Measurements from ENCODE around the gene DUSP1. TPM values are rescaled to one million over a fixed set of nuclear protein-coding genes. Genes with fewer than 3 reads are reported as not detected.
"Not testable (repeated sequence)": the region's sequence is repeated elsewhere in the genome, so short reads cannot be mapped to it uniquely, and the experiment has no call there.

The DUSP1 gene, protein sequence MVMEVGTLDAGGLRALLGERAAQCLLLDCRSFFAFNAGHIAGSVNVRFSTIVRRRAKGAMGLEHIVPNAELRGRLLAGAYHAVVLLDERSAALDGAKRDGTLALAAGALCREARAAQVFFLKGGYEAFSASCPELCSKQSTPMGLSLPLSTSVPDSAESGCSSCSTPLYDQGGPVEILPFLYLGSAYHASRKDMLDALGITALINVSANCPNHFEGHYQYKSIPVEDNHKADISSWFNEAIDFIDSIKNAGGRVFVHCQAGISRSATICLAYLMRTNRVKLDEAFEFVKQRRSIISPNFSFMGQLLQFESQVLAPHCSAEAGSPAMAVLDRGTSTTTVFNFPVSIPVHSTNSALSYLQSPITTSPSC
- 6.2 and 6.4 TPM in 2 replicates for total RNA-seq

GRCh38 chr5:172770675-172771438 is at the start of gene DUSP1:
Gene DUSP1 (minus strand): TSS chr5:172771195. CDS start chr5:172770952, 243 bp downstream.
- intact Hi-C loops (cut with micrococcal nuclease) = loop anchor here (2.0 to 5.0 kb wide), 3 partner anchors 162 to 1384 kb away; partner anchors contain the start of genes BNIP1 and NPM1

DNA sequence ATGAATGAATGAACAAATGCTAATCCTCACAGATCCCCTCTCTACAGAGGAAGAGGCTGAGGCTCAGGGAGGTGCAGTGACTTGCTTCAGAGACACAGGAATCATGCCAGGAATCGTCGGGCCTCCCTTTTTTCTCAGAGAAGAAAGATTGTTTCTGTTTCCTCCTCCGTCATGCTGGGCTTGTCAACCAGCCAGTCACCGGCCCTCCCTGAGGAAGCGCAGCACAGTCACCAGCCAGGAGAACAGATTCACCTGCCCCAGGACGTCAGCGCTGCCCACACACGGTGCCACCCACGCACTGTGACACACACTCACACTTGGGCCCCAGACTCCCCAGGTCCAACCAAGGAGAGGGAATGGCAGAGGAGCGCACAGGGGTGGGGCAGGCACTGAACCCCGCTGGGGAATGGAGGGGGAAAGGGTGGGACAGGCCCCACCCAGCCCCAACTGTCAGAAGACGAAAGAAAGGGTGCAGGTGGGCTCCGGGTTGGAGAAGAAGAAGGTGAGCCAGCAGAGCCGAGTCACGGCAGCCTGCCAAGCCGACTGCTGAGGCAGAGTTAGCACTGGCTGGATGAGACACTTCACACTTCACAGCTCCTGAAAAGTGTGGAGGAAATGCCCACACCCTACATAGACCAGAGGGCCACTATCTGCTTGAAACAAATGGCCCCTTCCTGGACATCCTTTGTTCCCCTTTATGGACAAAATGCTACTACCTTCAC is 49.2 kb upstream of the DUSP1 start:
- intact Hi-C loops (cut with micrococcal nuclease) = no loop called here

GRCh38 chr5:172819569-172819968 is 48.6 kb upstream of the DUSP1 start:
- intact Hi-C loops (cut with micrococcal nuclease) = no loop called here

DNA sequence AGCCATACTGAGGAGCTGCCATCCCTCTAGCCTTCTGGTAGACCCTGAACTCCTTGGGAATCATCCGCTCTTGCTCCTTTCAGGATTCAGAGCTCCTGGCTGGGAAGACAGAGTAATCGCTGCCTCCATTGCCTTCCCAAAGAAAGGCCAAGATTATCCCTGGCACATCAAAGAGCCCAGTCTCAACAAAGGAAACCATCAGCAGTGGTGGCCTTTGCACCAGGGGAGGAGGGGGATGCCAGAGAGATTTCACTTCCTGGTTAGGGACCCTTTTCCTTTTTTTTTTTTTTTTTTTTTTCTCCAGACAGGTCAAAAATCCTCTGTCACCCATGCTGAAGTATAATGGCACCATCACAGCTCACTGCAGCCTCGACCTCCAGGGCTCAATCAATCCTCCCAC is 47.1 kb upstream of the DUSP1 start:
- intact Hi-C loops (cut with micrococcal nuclease) = no loop called here

DNA sequence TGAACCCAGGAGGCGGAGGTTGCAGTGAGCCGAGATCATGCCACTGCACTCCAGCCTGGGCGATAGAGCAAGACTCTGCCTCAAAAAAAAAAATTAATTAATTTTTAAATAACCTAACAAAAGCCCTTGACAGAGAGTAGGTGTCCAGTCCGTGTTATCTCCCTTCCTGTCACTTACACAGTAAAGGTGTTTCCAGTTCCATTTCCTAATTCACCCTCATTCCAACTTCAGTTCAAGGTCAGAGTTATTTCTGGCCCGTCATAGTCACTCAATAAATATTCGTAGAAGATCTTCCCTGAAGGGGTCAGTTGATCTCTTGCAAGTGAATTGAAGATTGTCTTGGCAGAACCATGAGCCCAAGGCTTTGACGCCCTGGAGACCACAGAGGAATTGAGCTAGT is 46.7 kb upstream of the DUSP1 start:
- intact Hi-C loops (cut with micrococcal nuclease) = no loop called here

GRCh38 chr5:172816925-172817562 is 46.0 kb upstream of the DUSP1 start:
- intact Hi-C loops (cut with micrococcal nuclease) = no loop called here

DNA sequence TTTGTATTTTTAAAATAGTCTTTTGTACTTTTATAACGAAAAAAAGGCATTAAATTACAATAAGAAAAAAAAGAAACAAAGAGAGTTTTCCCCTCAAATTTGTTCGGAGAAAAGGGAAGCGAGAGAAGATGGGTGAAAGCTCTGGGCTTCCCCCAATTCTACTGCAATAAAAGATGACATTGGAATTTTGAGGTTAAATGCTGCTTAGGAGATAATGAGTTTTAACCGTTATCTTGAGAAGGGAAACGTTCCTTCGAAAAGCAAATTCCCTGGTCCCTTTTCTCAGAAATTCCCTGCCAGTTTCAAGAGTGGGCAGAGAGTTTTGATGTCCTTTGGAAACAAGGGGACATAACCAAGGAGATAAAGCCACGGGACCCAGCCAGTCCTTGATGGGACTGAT is 44.6 kb upstream of the DUSP1 start:
- intact Hi-C loops (cut with micrococcal nuclease) = no loop called here

DNA sequence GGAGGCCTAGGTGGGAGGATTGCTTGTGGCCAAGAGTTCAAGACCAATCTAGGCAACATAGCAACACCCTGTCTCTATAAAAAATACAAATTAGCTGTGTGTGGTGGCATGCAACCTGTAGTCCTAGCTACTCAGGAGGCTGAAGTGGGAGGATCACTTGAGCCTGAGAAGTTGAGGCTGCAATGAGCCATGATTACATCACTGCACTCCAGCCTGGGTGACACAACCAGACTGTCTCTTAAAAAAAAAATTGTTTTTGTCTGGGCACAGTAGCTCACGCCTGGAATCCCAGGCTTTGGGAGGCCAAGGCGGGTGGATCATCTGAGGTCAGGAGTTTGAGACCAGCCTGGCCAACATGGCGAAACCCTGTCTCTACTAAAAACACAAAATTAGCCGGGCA is 40.0 kb upstream of the DUSP1 start:
- intact Hi-C loops (cut with micrococcal nuclease) = not testable (repeated sequence)

DNA sequence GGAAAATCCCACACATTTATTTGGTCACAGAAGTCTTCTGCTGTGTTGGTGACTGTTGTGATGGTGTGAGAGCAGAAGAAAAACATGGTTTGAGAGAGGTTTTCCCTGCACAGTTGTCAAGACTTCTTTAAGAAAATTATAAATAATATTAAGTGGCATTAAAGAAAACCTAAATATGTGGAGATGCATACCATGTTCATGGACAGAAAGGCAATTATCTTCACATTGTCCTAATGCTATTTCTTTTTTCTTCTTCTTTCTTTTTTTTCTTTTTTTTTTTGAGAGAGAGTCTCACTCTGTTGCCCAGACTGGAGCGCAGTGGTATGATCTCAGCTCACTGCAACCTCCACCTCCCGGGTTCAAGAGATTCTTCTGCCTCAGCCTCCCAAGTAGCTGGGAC is 38.8 kb upstream of the DUSP1 start:
- intact Hi-C loops (cut with micrococcal nuclease) = no loop called here

DNA sequence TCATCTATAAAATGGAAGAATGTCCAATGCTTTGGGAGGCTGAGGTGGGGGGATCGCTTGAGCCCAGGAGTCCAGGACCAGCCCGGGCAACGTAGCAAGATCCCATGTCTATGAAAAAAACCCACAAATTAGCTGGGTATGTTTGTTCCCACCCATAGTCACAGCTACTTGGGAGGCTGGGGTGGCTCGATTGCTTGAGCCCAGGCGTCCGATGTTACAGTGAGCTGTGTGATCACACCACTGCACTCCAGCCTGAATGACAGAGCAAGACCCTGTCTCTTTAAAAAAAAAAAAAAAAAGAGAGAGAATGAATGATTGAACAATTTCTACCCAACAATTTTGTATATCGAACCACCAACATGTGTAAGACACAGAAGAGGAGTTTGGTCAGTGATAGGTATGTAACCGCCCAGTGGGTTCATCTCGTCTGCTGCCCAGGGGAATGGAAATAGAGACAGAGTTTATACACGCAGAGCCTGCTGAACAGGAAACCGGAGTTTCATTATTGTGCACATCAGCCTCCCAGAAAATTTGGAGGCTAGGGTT is 36.8 kb upstream of the DUSP1 start:
- intact Hi-C loops (cut with micrococcal nuclease) = loop anchor here (1.0 kb wide), 5 partner anchors 26 to 249 kb away; partner anchors contain the start of gene ERGIC1

DNA sequence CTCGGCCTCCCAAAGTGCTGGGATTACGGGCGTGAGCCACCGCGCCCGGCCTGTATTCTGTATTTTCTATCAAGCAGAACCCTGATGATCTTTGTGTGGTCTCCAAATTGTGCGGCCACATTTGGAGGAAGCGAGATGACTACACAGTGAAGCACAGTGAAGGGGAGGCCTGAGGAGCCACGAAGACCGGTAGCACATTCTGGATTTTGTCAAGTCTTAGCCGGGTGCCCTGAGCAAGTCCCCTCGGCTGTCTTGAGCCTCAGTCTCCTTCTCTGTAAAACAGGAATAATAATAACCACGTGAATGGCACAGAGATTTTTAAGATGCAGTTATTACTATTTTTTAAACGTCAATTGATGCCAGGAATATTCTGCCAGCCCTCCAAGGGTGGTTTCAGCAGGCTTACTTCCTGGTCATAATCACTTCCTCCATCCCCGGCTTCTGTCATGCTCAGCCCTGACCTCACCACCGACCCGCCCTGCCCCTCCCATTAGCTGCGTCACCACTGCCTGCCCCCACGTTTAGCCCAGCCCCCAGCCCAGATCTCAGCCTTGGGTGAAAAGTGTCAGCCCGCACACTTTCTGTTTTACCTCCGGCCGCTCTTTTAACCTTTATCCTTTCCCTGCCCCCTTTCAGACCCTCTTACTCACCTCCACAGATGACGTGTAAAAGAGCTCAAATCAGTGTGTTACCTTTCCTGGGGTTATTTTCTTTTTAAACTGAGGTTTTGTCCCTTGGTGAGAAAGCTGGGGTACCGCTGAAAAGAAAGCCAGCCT is 36.1 kb upstream of the DUSP1 start:
- intact Hi-C loops (cut with micrococcal nuclease) = loop anchor here (1.0 kb wide), 5 partner anchors 27 to 250 kb away; partner anchors contain the start of gene ERGIC1

DNA sequence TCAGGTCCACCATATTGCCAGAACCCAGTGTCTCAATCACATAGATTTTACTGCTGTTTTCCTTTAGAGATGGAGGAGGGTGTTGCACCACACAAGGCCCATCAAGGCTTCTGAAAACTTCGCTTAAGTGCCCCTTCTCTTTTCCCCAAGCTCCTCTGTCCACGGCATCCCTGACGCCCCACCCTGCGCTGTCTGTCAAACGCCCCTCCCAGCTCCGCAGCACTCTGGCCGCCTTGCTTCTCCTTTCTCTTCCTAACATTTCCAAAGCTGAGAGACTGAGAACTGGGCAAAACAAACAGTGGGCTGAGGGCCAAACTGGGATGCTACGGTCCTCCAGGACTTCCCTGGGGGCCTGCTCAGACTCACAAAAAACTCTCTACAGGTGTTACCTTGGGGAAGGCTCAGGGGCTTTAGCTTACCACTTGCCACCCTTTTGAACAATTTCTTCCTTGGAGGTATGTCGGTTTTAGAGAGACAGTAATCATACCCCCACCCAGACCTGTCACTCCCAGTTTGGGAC is 34.8 kb upstream of the DUSP1 start:
- intact Hi-C loops (cut with micrococcal nuclease) = no loop called here

DNA sequence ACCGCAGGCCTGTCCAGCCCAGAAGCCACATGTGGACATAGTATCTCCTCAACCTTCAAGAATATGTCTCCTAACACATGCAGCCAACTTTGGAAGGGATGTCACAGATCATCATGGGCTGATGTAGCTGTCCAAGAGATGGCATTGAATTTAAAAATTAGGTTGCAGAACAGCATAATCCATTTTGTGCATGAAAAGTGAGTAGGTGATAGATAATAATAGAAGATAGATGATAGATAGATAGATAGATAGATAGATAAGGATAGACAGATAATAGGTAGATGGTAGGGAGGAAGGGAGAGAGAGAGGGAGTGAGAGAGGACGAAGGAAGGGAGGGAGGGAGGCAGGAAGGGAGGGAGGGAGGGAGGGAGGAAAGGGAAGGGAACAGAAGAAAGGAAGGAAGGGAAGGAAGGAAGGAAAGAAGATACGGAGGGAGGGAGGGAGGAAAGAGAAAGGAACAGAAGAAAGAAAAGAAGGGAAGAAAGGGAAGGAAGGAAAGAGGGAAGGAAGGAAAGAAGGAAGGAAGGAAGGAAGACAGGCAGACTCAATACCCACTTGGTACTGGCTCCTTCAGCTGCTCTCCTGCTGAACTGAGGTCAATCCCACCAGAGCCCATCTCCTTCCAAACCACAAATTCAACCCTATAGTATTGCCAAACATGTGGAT is 34.2 kb upstream of the DUSP1 start:
- intact Hi-C loops (cut with micrococcal nuclease) = no loop called here

DNA sequence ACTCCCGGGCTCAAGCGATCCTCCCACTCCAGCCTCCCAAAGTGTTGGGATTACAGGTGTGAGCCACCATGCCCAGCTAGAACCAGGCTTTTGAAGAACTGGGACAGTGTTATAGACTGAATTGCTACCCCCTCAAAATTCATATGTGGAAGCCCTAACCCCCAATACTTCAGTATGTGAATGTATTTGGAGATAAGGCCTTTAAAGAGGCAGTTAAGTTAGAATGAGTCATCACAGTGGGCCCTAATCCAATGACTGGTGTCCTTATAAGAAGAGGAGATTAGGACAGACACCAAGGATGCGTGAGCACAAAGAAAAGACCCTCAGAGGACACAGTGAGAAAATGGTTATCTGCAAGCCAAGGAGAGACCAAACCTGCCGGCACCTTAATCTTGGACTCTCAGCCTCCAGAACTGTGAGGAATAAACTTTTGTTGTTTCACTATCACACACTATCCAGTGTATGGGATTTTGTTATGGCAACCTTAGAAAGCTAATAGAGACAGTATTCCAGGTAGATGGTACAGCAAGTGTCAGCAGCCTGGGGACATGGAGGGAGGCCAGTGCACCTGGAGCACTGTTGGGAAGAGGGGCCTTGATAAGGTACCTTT is 31.7 kb upstream of the DUSP1 start:
- intact Hi-C loops (cut with micrococcal nuclease) = no loop called here

DNA sequence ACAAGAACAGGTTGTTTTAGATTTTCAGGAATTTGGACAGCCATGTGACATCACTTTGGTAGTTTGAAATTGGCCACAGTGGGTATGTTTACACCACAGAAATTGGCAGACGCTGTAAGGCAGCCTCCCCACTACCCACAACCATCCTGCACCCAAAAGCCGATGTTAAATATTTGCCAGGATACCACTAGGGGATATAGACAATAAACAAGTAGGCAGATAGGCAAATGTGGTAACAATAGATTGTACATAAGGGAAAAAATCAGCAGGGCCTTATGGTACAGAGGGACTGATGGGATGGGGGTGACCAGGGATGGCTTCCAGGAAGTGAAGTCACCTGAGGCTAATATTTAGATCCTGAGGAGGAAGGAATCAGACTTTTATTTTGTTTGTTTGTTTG is 31.1 kb upstream of the DUSP1 start:
- intact Hi-C loops (cut with micrococcal nuclease) = no loop called here

DNA sequence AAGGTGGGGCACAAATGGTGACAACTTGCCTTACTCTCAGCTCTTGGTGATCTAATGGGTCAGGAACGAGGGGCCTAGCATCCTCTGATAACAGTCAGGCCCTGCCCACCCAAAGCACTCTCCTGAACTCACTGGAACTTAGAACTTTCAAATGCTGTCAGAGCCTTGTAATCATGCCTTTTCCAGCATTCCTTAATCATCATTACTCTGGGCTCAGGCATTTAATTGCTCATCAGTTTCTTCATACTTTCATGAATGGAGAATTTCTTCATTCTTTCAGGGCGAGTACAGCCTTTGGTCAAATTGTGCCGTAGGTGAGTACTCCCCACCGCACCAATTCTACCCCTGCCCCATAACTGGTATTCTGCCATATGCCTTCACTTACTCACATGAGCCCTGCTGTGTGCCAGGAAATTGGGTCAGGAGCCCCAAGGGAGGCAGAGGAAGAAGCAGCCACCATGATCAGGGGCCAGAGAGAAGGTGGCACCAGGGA is 30.2 kb upstream of the DUSP1 start:
- intact Hi-C loops (cut with micrococcal nuclease) = no loop called here

GRCh38 chr5:172800088-172800551 is 29.1 kb upstream of the DUSP1 start:
- intact Hi-C loops (cut with micrococcal nuclease) = no loop called here

GRCh38 chr5:172799416-172799815 is 28.4 kb upstream of the DUSP1 start:
- intact Hi-C loops (cut with micrococcal nuclease) = no loop called here

Measured in T-helper 2 cell treated with Interferon-gamma antibody and Interleukin-4, amounts not matched to agents 100 ng/mL and 5 ng/mL, for 36 hours (primary cell).